Activated CD4-positive, alpha-beta T cell treated with anti-CD3 and anti-CD28 coated beads, Interleukin-2, amount 10 ng/mL, durations not matched to agents 7 days and 5 days (primary cell): ENCODE results near the gene SECISBP2. TPM values are rescaled to one million over a fixed set of nuclear protein-coding genes. Genes with fewer than 3 reads are reported as not detected.

ENCODE experiments used
- microRNA-seq: library from miRNA; unstranded; fragments of <30 nt; microRNA quantifications from one replicate; pipeline ENCODE4 v1.2.0, GENCODE V29; 2021; ENCODE audit warnings: borderline microRNAs expressed, borderline replicate concordance
- total RNA-seq, 2 experiments: library from RNA; stranded (reverse); gene quantifications; one replicate each; pipeline ENCODE4 v1.2.3, GENCODE V29; 2021

Gene SECISBP2
- total RNA-seq, 2 experiments from 2014 or later: 43.4 to 46.0 TPM

Small RNA genes lying within 50 kb of the gene (microRNA-seq; reads per million reads assigned to microRNA genes)
- not detected for gene MIR3153

Other genes with a start within 250 kb of the SECISBP2 start
- not detected for gene SHC3, start 139.7 kb upstream of the SECISBP2 start, total RNA-seq
- gene CKS2, start 7.3 kb upstream of the SECISBP2 start, total RNA-seq: 100 to 1,000 TPM; 170 to 206 TPM
- gene SEMA4D, start 179.6 kb downstream of the SECISBP2 start, total RNA-seq: 100 to 1,000 TPM; 334 to 336 TPM